PC-3 (cell line): ENCODE results near the gene LIG3. TPM values are rescaled to one million over a fixed set of nuclear protein-coding genes. Genes with fewer than 3 reads are reported as not detected.

ENCODE experiments used
- ATAC-seq: fragments of 200-7000 bp; cut with Tn5 transposase; 2 replicates; pipeline ENCODE4 v1.9.1; 2020; ENCODE audit warnings: mild to moderate bottlenecking, moderate library complexity
- BruUV-seq: library from RNA; stranded (reverse); fragments of 400-500 nt; replicated peaks from 2 replicates; lab custom pipeline; 2021; lab: Mats Ljungman, UMichigan
- CTCF ChIA-PET: fragments of 300-600 bp; sonication (Branson Sonifier 250); formaldehyde crosslinking; loops from one replicate; lab custom pipeline; 2022; ENCODE audit warnings: antibody characterized with exemption; lab: Charles Lee
- POLR2A ChIA-PET: fragments of 300-600 bp; sonication (Branson Sonifier 250); formaldehyde crosslinking; loops from one replicate; lab custom pipeline; 2022; ENCODE audit warnings: antibody characterized with exemption; ENCODE audit not compliant: unreplicated experiment; lab: Charles Lee
- DNase-seq: peaks from one replicate; pipeline ENCODE4 v3.0.0-alpha.2; 2015
- H2AFZ ChIP-seq: fragments of 300-600 bp; sonication (generic); 2 replicates; pipeline ENCODE4 v1.6.0; 2016; ENCODE audit warnings: antibody characterized with exemption, low read length
- H3F3A ChIP-seq: fragments of 300-600 bp; sonication (generic); one replicate; pipeline ENCODE4 v1.6.0; 2017; ENCODE audit warnings: antibody characterized with exemption, low read length, control low read depth, mild to moderate bottlenecking; ENCODE audit not compliant: unreplicated experiment
- H3K27ac ChIP-seq: fragments of 300-600 bp; sonication (generic); 2 replicates; pipeline ENCODE4 v1.5.1; 2016; ENCODE audit warnings: mild to moderate bottlenecking, low read length
- H3K27me3 ChIP-seq: fragments of 300-600 bp; sonication (generic); 2 replicates; pipeline ENCODE4 v1.6.1; 2016; ENCODE audit warnings: low read length, mixed read lengths
- H3K36me3 ChIP-seq: fragments of 300-600 bp; sonication (generic); 2 replicates; pipeline ENCODE4 v1.6.1; 2016; ENCODE audit warnings: low read depth, mixed run types, low read length, mixed read lengths
- H3K4me1 ChIP-seq: fragments of 300-600 bp; sonication (generic); 2 replicates; pipeline ENCODE4 v1.5.1; 2016; ENCODE audit warnings: low read length; ENCODE audit not compliant: insufficient read depth
- H3K4me2 ChIP-seq: fragments of 300-600 bp; sonication (generic); 2 replicates; pipeline ENCODE4 v1.6.0; 2016; ENCODE audit warnings: low read length
- H3K4me3 ChIP-seq: fragments of 300-600 bp; sonication (generic); 2 replicates; pipeline ENCODE4 v1.5.1; 2016; ENCODE audit warnings: mild to moderate bottlenecking, low read length, mixed read lengths
- H3K79me2 ChIP-seq: fragments of 300-600 bp; sonication (generic); 2 replicates; pipeline ENCODE4 v1.6.1; 2017; ENCODE audit warnings: low read length, mixed read lengths
- H3K9ac ChIP-seq: fragments of 300-600 bp; sonication (generic); 2 replicates; pipeline ENCODE4 v1.6.0; 2016; ENCODE audit warnings: mild to moderate bottlenecking, low read length
- H3K9me2 ChIP-seq: fragments of 300-600 bp; sonication (generic); replicated peaks from 2 replicates; pipeline ENCODE4 v1.6.1; 2016; ENCODE audit warnings: mixed run types, low read length, mixed read lengths
- H3K9me3 ChIP-seq: fragments of 300-600 bp; sonication (generic); 2 replicates; pipeline ENCODE4 v1.6.1; 2016; ENCODE audit warnings: low read length, mixed read lengths
- H4K20me1 ChIP-seq: fragments of 300-600 bp; sonication (generic); 2 replicates; pipeline ENCODE4 v1.6.1; 2016; ENCODE audit warnings: low read length, mixed read lengths
- EZH2 ChIP-seq: fragments of 300-600 bp; sonication (generic); IDR thresholded peaks from one replicate; pipeline ENCODE4 v1.6.1; 2017; ENCODE audit warnings: antibody characterized with exemption, mild to moderate bottlenecking, low read length; ENCODE audit not compliant: unreplicated experiment
- EZH2phosphoT487 ChIP-seq: fragments of 300-600 bp; sonication (generic); IDR thresholded peaks from 2 replicates; pipeline ENCODE4 v1.6.1; 2018; ENCODE audit warnings: mild to moderate bottlenecking, antibody characterized with exemption, low read length, borderline replicate concordance
- intact Hi-C: fragments of 100-400 bp; cut with micrococcal nuclease; formaldehyde crosslinking; loops from 2 replicates; pipeline ENCODE4 v1.9.0; 2023
- total RNA-seq: library from RNA; depleted of rRNA; stranded (reverse); fragments of >200 nt; gene quantifications from 2 replicates; pipeline ENCODE4 v1.2.3, GENCODE V29; 2014
- TF ChIP-seq, protein P1 (sequence below): fragments of 300-600 bp; sonication (generic); conservative IDR thresholded peaks from 2 replicates; pipeline ENCODE4 v1.5.1; 2017; ENCODE audit warnings: antibody characterized with exemption, low read depth, mild to moderate bottlenecking, low read length

LIG3 gene
- total RNA-seq, 1 experiment from 2014 or later = 43.2 TPM

- H3K36me3 ChIP-seq = no peaks in the 10 kb centered on the region
- no peak overlapping the region for H3K27ac ChIP-seq
- peaks cover 86% of the 10 kb centered on the region for H3K79me2 ChIP-seq
- no peaks in the 10 kb centered on the region for H4K20me1 ChIP-seq
- no peak for TF ChIP-seq EZH2
- TF ChIP-seq, protein P1, sequence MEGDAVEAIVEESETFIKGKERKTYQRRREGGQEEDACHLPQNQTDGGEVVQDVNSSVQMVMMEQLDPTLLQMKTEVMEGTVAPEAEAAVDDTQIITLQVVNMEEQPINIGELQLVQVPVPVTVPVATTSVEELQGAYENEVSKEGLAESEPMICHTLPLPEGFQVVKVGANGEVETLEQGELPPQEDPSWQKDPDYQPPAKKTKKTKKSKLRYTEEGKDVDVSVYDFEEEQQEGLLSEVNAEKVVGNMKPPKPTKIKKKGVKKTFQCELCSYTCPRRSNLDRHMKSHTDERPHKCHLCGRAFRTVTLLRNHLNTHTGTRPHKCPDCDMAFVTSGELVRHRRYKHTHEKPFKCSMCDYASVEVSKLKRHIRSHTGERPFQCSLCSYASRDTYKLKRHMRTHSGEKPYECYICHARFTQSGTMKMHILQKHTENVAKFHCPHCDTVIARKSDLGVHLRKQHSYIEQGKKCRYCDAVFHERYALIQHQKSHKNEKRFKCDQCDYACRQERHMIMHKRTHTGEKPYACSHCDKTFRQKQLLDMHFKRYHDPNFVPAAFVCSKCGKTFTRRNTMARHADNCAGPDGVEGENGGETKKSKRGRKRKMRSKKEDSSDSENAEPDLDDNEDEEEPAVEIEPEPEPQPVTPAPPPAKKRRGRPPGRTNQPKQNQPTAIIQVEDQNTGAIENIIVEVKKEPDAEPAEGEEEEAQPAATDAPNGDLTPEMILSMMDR = no peak
- ATAC-seq = no peak
- H3K4me1 ChIP-seq = peaks cover 5% of the 10 kb centered on the region
- BruUV-seq = no TSS peak
- intact Hi-C loops = no loop called here
- H3K4me2 ChIP-seq = no peak overlapping the region
- H3K9me2 ChIP-seq = no peaks in the 10 kb centered on the region
- CTCF ChIA-PET = no interaction called here
- H2AFZ ChIP-seq = no peak overlapping the region
- no peak overlapping the region for H3K9ac ChIP-seq
- POLR2A ChIA-PET = no interaction called here
- no peak overlapping the region for H3K4me3 ChIP-seq
- DNase-seq = no peak
- no peaks in the 10 kb centered on the region for H3K9me3 ChIP-seq
- peaks cover under 1% of the 10 kb centered on the region for H3F3A ChIP-seq
- H3K27me3 ChIP-seq = no peaks in the 10 kb centered on the region
Observed at GRCh38 chr17:35052241-35052610, 71.9 kb downstream of the LIG3 start.

DNA sequence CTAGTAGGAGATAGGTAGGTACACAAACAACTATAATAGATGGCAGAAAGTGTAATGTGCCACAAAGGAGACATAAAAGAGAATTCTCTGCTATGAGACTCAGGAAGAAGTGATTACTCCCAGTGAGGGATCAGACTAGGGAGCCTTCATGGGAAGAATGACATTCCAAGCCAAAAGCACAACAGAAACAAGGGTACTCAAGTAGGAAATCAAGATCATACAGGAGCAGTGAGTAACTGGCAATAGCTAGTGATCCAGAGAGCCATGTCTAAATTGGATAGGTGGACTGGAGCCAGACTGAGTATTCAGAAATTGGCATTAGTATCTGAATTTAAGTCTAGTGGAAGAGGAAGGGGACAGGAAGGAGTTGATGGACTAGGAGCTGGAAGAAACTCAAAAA is 72.5 kb downstream of the LIG3 start:
- H3K4me3 ChIP-seq = no peak overlapping the region
- H3K9ac ChIP-seq = no peak overlapping the region
- H4K20me1 ChIP-seq = no peaks in the 10 kb centered on the region
- no peak overlapping the region for H3K27ac ChIP-seq
- DNase-seq (no peak), ATAC-seq (no peak)
- H2AFZ ChIP-seq = no peak overlapping the region
- H3K4me1 ChIP-seq = peaks cover 7% of the 10 kb centered on the region
- intact Hi-C loops = no loop called here
- H3K27me3 ChIP-seq = no peaks in the 10 kb centered on the region
- H3K36me3 ChIP-seq = no peaks in the 10 kb centered on the region
- no peak overlapping the region for H3K4me2 ChIP-seq
- H3K9me2 ChIP-seq = no peaks in the 10 kb centered on the region
- H3K79me2 ChIP-seq = peaks cover 89% of the 10 kb centered on the region
- ChIA-PET CTCF (no interaction called here), POLR2A (no interaction called here)
- no peaks in the 10 kb centered on the region for H3F3A ChIP-seq
- TF ChIP-seq EZH2 = no peak
- TF ChIP-seq, protein P1 = no peak
- TF ChIP-seq EZH2phosphoT487 = no peak
- H3K9me3 ChIP-seq = no peaks in the 10 kb centered on the region
- no TSS peak for BruUV-seq

- H3F3A ChIP-seq = no peaks in the 10 kb centered on the region
- ATAC-seq (no peak), DNase-seq (no peak)
- H3K27me3 ChIP-seq = no peaks in the 10 kb centered on the region
- H3K4me1 ChIP-seq = peaks cover 12% of the 10 kb centered on the region
- TF ChIP-seq, protein P1 = no peak
- TF ChIP-seq EZH2 = no peak
- TF ChIP-seq EZH2phosphoT487 = no peak
- no peak overlapping the region for H3K9ac ChIP-seq
- ChIA-PET POLR2A (no interaction called here), CTCF (no interaction called here)
- no peak overlapping the region for H3K4me2 ChIP-seq
- no peaks in the 10 kb centered on the region for H3K36me3 ChIP-seq
- BruUV-seq = no TSS peak
- no peak overlapping the region for H3K27ac ChIP-seq
- H3K4me3 ChIP-seq = no peak overlapping the region
- H2AFZ ChIP-seq = no peak overlapping the region
- H3K9me2 ChIP-seq = no peaks in the 10 kb centered on the region
- no peaks in the 10 kb centered on the region for H4K20me1 ChIP-seq
- H3K79me2 ChIP-seq = peaks cover 93% of the 10 kb centered on the region
- no peaks in the 10 kb centered on the region for H3K9me3 ChIP-seq
- intact Hi-C loops = no loop called here
Observed at GRCh38 chr17:35053204-35053603, 72.9 kb downstream of the LIG3 start.
